GM12878 (cell line): ENCODE results near the gene SLC7A10. TPM values are rescaled to one million over a fixed set of nuclear protein-coding genes. Genes with fewer than 3 reads are reported as not detected.

Experiments
- ATAC-seq: fragments of 200-7000 bp; cut with Tn5 transposase; 3 replicates; pipeline ENCODE4 v1.9.1; 2020; ENCODE audit warnings: mild to moderate bottlenecking, moderate library complexity
- BruUV-seq: library from RNA; stranded (reverse); fragments of 400-500 nt; replicated peaks from 2 replicates; lab custom pipeline; 2021; lab: Mats Ljungman, UMichigan
- CTCF ChIA-PET: fragments of 300-600 bp; sonication (Branson Sonifier 250); formaldehyde crosslinking; extraction: SDS; loops from one replicate; lab custom pipeline; 2021; ENCODE audit warnings: inconsistent platforms; lab: Yijun Ruan, JAX
- POLR2A ChIA-PET: fragments of 350-600 bp; formaldehyde crosslinking; extraction: SDS; loops from one replicate; lab custom pipeline; 2021; ENCODE audit warnings: inconsistent platforms; lab: Charles Lee
- RAD21 ChIA-PET: fragments of 300-600 bp; sonication (Branson Sonifier 250); formaldehyde crosslinking; loops from one replicate; lab custom pipeline; 2023; ENCODE audit warnings: antibody characterized with exemption; ENCODE audit not compliant: unreplicated experiment; lab: Charles Lee
- SMC1A ChIA-PET: fragments of 300-600 bp; sonication (Branson Sonifier 250); formaldehyde crosslinking; loops from one replicate; lab custom pipeline; 2023; ENCODE audit not compliant: unreplicated experiment, uncharacterized antibody; lab: Charles Lee
- DNase-seq: peaks from one replicate; pipeline ENCODE4 v3.0.0-alpha.2; 2011; ENCODE audit warnings: low read depth, low spot score
- FAIRE-seq: peaks from 3 replicates; lab custom pipeline; 2011; peaks lifted over from hg19 to GRCh38; lab: Jason Lieb, UNC
- H2AFZ ChIP-seq: 2 replicates; pipeline ENCODE4 v1.6.0; 2011; ENCODE audit warnings: low read depth, low read length, control low read depth; ENCODE audit not compliant: control insufficient read depth
- H3K27ac ChIP-seq: 2 replicates; pipeline ENCODE4 v1.5.1; 2011; ENCODE audit warnings: control low read depth; ENCODE audit not compliant: control insufficient read depth, insufficient read depth
- H3K27me3 ChIP-seq, 2 experiments: replicated peaks in 1 of 2; 2 replicates each; pipeline versions ENCODE4 v1.6.0 to v1.6.1; 2011; ENCODE audit warnings: low read length in 1 of 2; ENCODE audit not compliant: control insufficient read depth in 2 of 2, insufficient read depth in 2 of 2
- H3K36me3 ChIP-seq, 2 experiments: 2 replicates each; pipeline ENCODE4 v1.5.1; 2011; ENCODE audit warnings: low read length in 1 of 2; ENCODE audit not compliant: control insufficient read depth in 2 of 2, insufficient read depth in 2 of 2
- H3K4me1 ChIP-seq: 2 replicates; pipeline ENCODE4 v1.6.1; 2011; ENCODE audit warnings: mild to moderate bottlenecking, low read length, moderate library complexity, mixed read lengths; ENCODE audit not compliant: control insufficient read depth, insufficient read depth
- H3K4me2 ChIP-seq: 2 replicates; pipeline ENCODE4 v1.6.0; 2011; ENCODE audit warnings: control low read depth; ENCODE audit not compliant: control insufficient read depth, insufficient read depth
- H3K4me3 ChIP-seq: fragments of 200-600 bp; sonication (generic); 2 replicates; pipeline ENCODE4 v1.5.1; 2016
- H3K79me2 ChIP-seq: 2 replicates; pipeline ENCODE4 v1.6.0; 2011; ENCODE audit warnings: low read length; ENCODE audit not compliant: control insufficient read depth, insufficient read depth
- H3K9ac ChIP-seq: 2 replicates; pipeline ENCODE4 v1.8.0; 2011; ENCODE audit warnings: low read length, control low read depth, mixed read lengths; ENCODE audit not compliant: control insufficient read depth, insufficient read depth
- H3K9me3 ChIP-seq: replicated peaks from 3 replicates; pipeline ENCODE4 v1.5.1; 2011; ENCODE audit warnings: mild to moderate bottlenecking, low read length; ENCODE audit not compliant: control insufficient read depth, insufficient read depth
- H4K20me1 ChIP-seq: 2 replicates; pipeline ENCODE4 v1.6.0; 2011; ENCODE audit not compliant: control insufficient read depth, insufficient read depth
- CEBPB ChIP-seq, 2 experiments: fragments of 150-350 bp in 1 of 2; IDR thresholded peaks; 2 replicates each; pipeline ENCODE4 v1.6.1; 2012 to 2014; ENCODE audit warnings: low read depth in 2 of 2, low read length in 2 of 2, borderline replicate concordance in 1 of 2, inconsistent platforms in 1 of 2
- CHD1 ChIP-seq: IDR thresholded peaks from 2 replicates; pipeline ENCODE4 v1.6.1; 2012; ENCODE audit warnings: low read depth, low read length, improper control_type of control experiment
- FOXM1 ChIP-seq: IDR thresholded peaks from 2 replicates; pipeline ENCODE4 v1.6.1; 2012; ENCODE audit warnings: low read depth, mild to moderate bottlenecking, inconsistent platforms, low read length, moderate library complexity
- MLLT1 ChIP-seq: fragments of 450-650 bp; IDR thresholded peaks from 2 replicates; pipeline ENCODE4 v1.6.1; 2016; ENCODE audit warnings: mild to moderate bottlenecking
- NBN ChIP-seq: fragments of 450-650 bp; IDR thresholded peaks from 2 replicates; pipeline ENCODE4 v1.6.1; 2016
- NFYA ChIP-seq: IDR thresholded peaks from 2 replicates; pipeline ENCODE4 v1.6.1; 2011; ENCODE audit warnings: low read depth, mild to moderate bottlenecking, low read length, improper control_type of control experiment, borderline replicate concordance
- POLR2A ChIP-seq: IDR thresholded peaks from 2 replicates; pipeline ENCODE4 v1.6.1; 2011; ENCODE audit warnings: low read depth, mild to moderate bottlenecking, low read length
- SKIL ChIP-seq: fragments of 450-650 bp; IDR thresholded peaks from 2 replicates; pipeline ENCODE4 v1.6.1; 2017; ENCODE audit warnings: mild to moderate bottlenecking, low read depth, inconsistent platforms; ENCODE audit not compliant: poor library complexity, severe bottlenecking
- SRF ChIP-seq, 2 experiments: IDR thresholded peaks; 2 replicates each; pipeline ENCODE4 v1.6.1; 2011; ENCODE audit warnings: low read depth in 2 of 2, low read length in 2 of 2, mild to moderate bottlenecking in 1 of 2, moderate library complexity in 1 of 2
- STAT1 ChIP-seq: fragments of 450-650 bp; conservative IDR thresholded peaks from 2 replicates; pipeline ENCODE4 v1.6.1; 2014; ENCODE audit warnings: antibody characterized with exemption, mild to moderate bottlenecking
- ZBED1 ChIP-seq: IDR thresholded peaks from 2 replicates; pipeline ENCODE4 v1.6.1; 2016; ENCODE audit warnings: borderline replicate concordance
- ZBTB40 ChIP-seq: fragments of 450-650 bp; IDR thresholded peaks from 2 replicates; pipeline ENCODE4 v1.6.1; 2016; ENCODE audit warnings: mild to moderate bottlenecking, moderate library complexity, borderline replicate concordance
- ZNF687 ChIP-seq: fragments of 450-650 bp; IDR thresholded peaks from 2 replicates; pipeline ENCODE4 v1.6.1; 2017; ENCODE audit warnings: mild to moderate bottlenecking, moderate library complexity
- whole genome bisulfite sequencing: methylation state at CpG from one replicate; pipeline ENCODE4 v1.1.6; 2016; ENCODE audit warnings: low lambda C conversion rate; ENCODE audit not compliant: insufficient replicate concordance, insufficient coverage; ENCODE audit errors: missing lambda C conversion rate; 5-methylcytosine and 5-hydroxymethylcytosine counted together
- in situ Hi-C: fragments of 300-500 bp; cut with MboI; formaldehyde crosslinking; loops from 9 replicates; pipeline ENCODE4 v1.14.3; 2018; ENCODE audit warnings: mixed read lengths
- intact Hi-C: fragments of 100-400 bp; cut with micrococcal nuclease; formaldehyde crosslinking; loops from one replicate; pipeline ENCODE4 v1.14.2; 2022; ENCODE audit not compliant: unreplicated experiment
- polyA plus RNA-seq, 11 experiments: library from polyadenylated mRNA; depleted of rRNA in 4 of 11; unstranded in 6 of 11; stranded (reverse) in 5 of 11; fragments of >200 nt; fragmentation: Nextera tagmentation in 4 of 11; fragmentation: Illumina TruSeq in 1 of 11; extraction: Ambion mirVana in 4 of 11; extraction: Trizol in 1 of 11; gene quantifications; 1 replicate in 1 of 11; 2 replicates in 10 of 11; pipeline versions ENCODE4 v1.2.1 to v1.2.3, GENCODE V29; 2011 to 2016; ENCODE audit warnings: inconsistent platforms in 2 of 11, missing spikeins in 2 of 11, low read depth in 1 of 11
- total RNA-seq, 4 experiments: library from RNA; depleted of rRNA in 3 of 4; stranded (reverse); fragments of >200 nt in 3 of 4; fragmentation: Illumina TruSeq in 1 of 4; extraction: Trizol in 1 of 4; gene quantifications; 2 replicates each; pipeline versions ENCODE4 v1.2.1 to v1.2.3, GENCODE V29; 2013 to 2021

SLC7A10 gene
- total and polyA plus RNA-seq, 10 of the 15 experiments (the other 5 are each of a cell fraction or from before 2014, with no cell fraction given), result not detected

GRCh38 chr19:33161201-33161600 is 64.4 kb downstream of the SLC7A10 start:
- intact Hi-C loops, result no loop called here
- H3K9ac ChIP-seq, result no peak overlapping the region
- SMC1A ChIA-PET, result interaction anchor here (1.1 to 1.3 kb wide), 3 partner anchors 11 to 20 kb away, joined by 3 to 4 read pairs (median 3); no protein-coding TSS in a partner anchor
- in situ Hi-C loops, result no loop called here
- H3K4me3 ChIP-seq, result no peak overlapping the region
- no peak overlapping the region for H3K27ac ChIP-seq
- POLR2A ChIA-PET, result interaction anchor here (0.8 kb wide), 1 partner anchor 16 kb away, joined by 3 read pairs; no protein-coding TSS in a partner anchor
- no peak overlapping the region for H2AFZ ChIP-seq
- FAIRE-seq (no peak), ATAC-seq (no peak), DNase-seq (no peak)
- H3K9me3 ChIP-seq, result no peaks in the 10 kb centered on the region
- no peaks in the 10 kb centered on the region for H3K27me3 ChIP-seq
- RAD21 ChIA-PET, result no interaction called here
- H4K20me1 ChIP-seq, result no peaks in the 10 kb centered on the region
- WGBS, result 73% methylated on average over 4 of the region's 4 CpGs
- peaks cover 10% of the 10 kb centered on the region for H3K4me1 ChIP-seq
- BruUV-seq, result no TSS peak
- CTCF ChIA-PET, result interaction anchor here (2.5 kb wide), 1 partner anchor 16 kb away, joined by 7 read pairs; no protein-coding TSS in a partner anchor
- H3K4me2 ChIP-seq, result no peak overlapping the region
- no peaks in the 10 kb centered on the region for H3K79me2 ChIP-seq
- H3K36me3 ChIP-seq, result no peaks in the 10 kb centered on the region
- TF ChIP-seq ZBED1, result no peak
- no peak for TF ChIP-seq POLR2A
- TF ChIP-seq ZBTB40, result no peak
- TF ChIP-seq STAT1, result no peak
- no peak for TF ChIP-seq NBN
- TF ChIP-seq CHD1, result no peak
- no peak for TF ChIP-seq NFYA
- TF ChIP-seq SKIL, result no peak
- no peak for TF ChIP-seq CEBPB (IDR thresholded peaks at IDR 0.05; ENCODE audit: borderline replicate concordance in 1 of 2, low read depth in 2 of 2, low read length in 2 of 2)
- TF ChIP-seq SRF (IDR thresholded peaks at IDR 0.05; ENCODE audit: low read depth in 2 of 2, low read length in 2 of 2), result no peak
- no peak for TF ChIP-seq FOXM1
- no peak for TF ChIP-seq MLLT1
- no peak for TF ChIP-seq ZNF687
